Inferior parietal cortex (tissue), 1 donor: ENCODE results near the gene MACROD2.
"Not testable (repeated sequence)": the region's sequence is repeated elsewhere in the genome, so short reads cannot be mapped to it uniquely, and the experiment has no call there.

Experiments used
- DNase-seq: peaks from one replicate; pipeline ENCODE4 v3.0.0-alpha.2; 2016; ENCODE audit errors: extremely low spot score

Gene MACROD2

GRCh38 chr20:14467104-14467827 lies 471.9 kb downstream of the MACROD2 start:
- DNase-seq = not testable (repeated sequence)

- DNase-seq = no peak
These were observed 475.0 kb downstream of the MACROD2 start for GRCh38 chr20:14470231-14470899.

- DNase-seq = no peak
These were observed 475.8 kb downstream of the MACROD2 start for GRCh38 chr20:14470977-14471661.

- no peak for DNase-seq
These were observed 481.8 kb downstream of the MACROD2 start for GRCh38 chr20:14477125-14477524.

GRCh38 chr20:14478126-14478525 lies 482.8 kb downstream of the MACROD2 start:
- no peak for DNase-seq

GRCh38 chr20:14481863-14482262 lies 486.5 kb downstream of the MACROD2 start:
- DNase-seq = no peak

- DNase-seq = no peak
These were observed 492.9 kb downstream of the MACROD2 start for GRCh38 chr20:14488212-14488611.

GRCh38 chr20:14488756-14489479 lies 493.6 kb downstream of the MACROD2 start:
- DNase-seq = no peak

GRCh38 chr20:14489544-14489943 lies 494.2 kb downstream of the MACROD2 start:
- DNase-seq = no peak

- DNase-seq = no peak
These were observed 496.1 kb downstream of the MACROD2 start for GRCh38 chr20:14491436-14491835.

- DNase-seq = no peak
These were observed 498.1 kb downstream of the MACROD2 start for GRCh38 chr20:14493408-14493807.

GRCh38 chr20:14494355-14494754 lies 499.0 kb downstream of the MACROD2 start:
- DNase-seq = no peak

GRCh38 chr20:14495066-14495465 lies 499.8 kb downstream of the MACROD2 start:
- no peak for DNase-seq

- DNase-seq = no peak
These were observed 501.7 kb downstream of the MACROD2 start for GRCh38 chr20:14497004-14497403.

- DNase-seq = no peak
These were observed 503.5 kb downstream of the MACROD2 start for GRCh38 chr20:14498772-14499171.

- DNase-seq = no peak
These were observed 510.2 kb downstream of the MACROD2 start for GRCh38 chr20:14505476-14505875.

- DNase-seq = no peak
These were observed 512.4 kb downstream of the MACROD2 start for GRCh38 chr20:14507711-14508110.

- DNase-seq = no peak
These were observed 515.0 kb downstream of the MACROD2 start for GRCh38 chr20:14510341-14510740.

- DNase-seq = no peak
These were observed 517.5 kb downstream of the MACROD2 start for GRCh38 chr20:14512839-14513238.

GRCh38 chr20:14518648-14519047 lies 523.3 kb downstream of the MACROD2 start:
- DNase-seq = no peak

- DNase-seq = no peak
These were observed 525.7 kb downstream of the MACROD2 start for GRCh38 chr20:14521016-14521415.

- DNase-seq = no peak
These were observed 526.1 kb downstream of the MACROD2 start for GRCh38 chr20:14521436-14521835.
